ENCODE data around the gene ARHGEF17.

ARHGEF17 gene

DNA sequence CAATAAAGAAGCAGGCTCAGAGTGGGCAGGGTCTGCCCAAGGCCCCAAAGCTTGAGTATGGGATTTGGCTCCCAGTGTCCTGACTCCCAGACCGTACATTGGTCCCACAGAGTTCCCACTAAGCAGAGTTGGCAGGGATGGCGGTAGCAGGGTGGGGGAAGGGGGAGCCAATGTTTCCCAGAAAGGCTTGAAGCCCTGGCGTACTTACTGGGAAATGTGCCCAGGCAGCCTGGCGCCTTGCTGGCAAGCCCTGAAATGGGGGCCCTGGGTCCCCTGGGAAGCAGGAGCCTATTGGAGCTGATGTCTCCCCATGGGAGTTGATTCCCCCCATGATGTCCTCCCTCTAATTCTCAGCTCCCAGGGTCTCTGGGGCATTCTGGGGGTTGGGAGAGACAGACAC lies 9.3 kb downstream of the ARHGEF17 start:
- no peak for DNase-seq (ENCODE audit: low spot score)
- TF ChIP-seq, protein P1, sequence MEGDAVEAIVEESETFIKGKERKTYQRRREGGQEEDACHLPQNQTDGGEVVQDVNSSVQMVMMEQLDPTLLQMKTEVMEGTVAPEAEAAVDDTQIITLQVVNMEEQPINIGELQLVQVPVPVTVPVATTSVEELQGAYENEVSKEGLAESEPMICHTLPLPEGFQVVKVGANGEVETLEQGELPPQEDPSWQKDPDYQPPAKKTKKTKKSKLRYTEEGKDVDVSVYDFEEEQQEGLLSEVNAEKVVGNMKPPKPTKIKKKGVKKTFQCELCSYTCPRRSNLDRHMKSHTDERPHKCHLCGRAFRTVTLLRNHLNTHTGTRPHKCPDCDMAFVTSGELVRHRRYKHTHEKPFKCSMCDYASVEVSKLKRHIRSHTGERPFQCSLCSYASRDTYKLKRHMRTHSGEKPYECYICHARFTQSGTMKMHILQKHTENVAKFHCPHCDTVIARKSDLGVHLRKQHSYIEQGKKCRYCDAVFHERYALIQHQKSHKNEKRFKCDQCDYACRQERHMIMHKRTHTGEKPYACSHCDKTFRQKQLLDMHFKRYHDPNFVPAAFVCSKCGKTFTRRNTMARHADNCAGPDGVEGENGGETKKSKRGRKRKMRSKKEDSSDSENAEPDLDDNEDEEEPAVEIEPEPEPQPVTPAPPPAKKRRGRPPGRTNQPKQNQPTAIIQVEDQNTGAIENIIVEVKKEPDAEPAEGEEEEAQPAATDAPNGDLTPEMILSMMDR (IDR thresholded peaks at IDR 0.05; ENCODE audit: extremely low read depth, missing control alignments), result no peak

DNA sequence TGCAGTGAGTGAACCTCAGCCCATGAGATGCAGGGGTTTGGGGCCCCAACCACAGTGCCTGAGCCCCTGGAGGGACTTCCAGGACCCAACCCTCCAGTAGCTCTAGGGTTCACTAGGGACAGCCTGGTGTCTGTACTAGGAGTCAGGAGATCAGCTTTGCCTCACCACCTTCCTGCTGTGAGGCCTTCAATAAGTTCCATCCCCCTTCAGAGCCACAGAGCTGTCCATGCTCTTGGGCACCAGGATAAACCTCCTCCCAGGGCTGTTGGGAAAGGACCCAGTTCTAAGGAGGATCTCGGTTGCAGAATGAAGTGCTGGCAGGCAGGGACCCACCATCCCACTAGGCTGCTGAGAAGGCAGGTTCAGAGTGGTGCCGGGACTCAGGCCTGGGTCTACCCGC lies 9.7 kb downstream of the ARHGEF17 start:
- TF ChIP-seq, protein P1 (IDR thresholded peaks at IDR 0.05; ENCODE audit: extremely low read depth, missing control alignments), result no peak
- DNase-seq (ENCODE audit: low spot score), result no peak

DNA sequence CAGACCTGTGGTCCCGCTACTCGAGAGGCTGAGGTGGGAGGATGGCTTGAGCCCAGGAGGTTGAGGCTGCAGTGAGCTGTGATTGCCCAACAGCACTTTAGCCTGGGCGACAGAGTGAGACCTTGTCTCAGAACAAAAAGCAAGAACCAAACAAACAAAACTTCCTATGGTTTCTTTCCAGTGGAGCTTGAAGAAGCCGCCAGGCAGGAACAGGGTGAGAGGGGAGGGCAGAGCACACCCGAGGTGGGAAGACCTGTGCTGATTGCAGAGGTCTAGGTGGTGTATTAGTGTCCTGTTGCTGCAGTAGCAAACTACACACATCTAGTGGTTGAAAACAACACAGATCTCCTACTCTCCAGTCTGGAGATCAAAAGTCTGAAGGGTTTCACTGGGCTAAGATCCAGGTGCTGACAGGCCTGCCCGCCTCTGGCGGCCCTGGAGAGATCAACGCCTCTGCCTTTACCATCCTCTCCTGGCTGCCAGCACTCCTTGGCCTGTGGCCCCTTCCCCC lies 10.5 kb downstream of the ARHGEF17 start:
- DNase-seq (ENCODE audit: low spot score), result no peak
- TF ChIP-seq, protein P1 (IDR thresholded peaks at IDR 0.05; ENCODE audit: extremely low read depth, missing control alignments), result no peak

DNA sequence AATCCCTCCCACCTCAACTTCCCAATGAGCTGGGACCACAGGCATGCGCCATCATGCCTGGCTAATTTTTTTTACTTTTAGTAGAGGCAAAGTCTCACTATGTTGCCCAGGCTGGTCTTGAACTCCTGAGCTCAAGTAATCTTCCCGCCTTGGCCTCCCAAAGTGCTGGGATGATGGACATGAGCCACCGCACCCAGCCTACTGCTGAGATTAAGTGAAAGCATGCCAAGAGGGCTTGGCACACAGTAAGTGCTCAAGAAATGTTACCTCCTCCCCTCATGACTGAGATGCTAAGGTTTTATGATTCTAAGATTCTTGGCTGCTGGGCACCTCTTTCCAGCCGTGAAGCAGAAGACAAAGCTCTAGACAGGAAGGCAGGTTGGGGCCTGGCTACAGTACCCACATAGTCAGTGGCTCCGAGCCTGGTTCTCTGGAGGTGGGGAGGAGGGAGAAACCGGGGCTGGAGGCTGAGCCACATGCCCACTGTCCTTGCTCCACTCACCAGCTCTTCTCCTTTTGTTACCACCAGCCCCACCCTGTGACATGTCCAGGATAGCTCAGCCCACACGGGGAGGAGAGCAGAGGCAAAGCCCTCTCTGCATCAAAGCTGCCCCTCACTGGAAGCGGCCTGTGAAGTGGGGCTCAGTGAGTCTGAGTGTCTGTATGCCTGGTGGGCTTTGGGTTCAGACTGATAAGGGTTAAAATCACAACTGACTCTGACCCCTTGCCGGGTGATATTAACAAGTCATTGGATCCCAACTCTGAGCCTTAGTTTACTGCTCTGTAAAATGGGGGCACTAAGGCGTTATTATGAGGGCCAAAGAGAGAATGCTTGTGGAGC lies 12.9 kb downstream of the ARHGEF17 start:
- TF ChIP-seq, protein P1 (IDR thresholded peaks at IDR 0.05; ENCODE audit: extremely low read depth, missing control alignments), result no peak
- DNase-seq (ENCODE audit: low spot score), result no peak

DNA sequence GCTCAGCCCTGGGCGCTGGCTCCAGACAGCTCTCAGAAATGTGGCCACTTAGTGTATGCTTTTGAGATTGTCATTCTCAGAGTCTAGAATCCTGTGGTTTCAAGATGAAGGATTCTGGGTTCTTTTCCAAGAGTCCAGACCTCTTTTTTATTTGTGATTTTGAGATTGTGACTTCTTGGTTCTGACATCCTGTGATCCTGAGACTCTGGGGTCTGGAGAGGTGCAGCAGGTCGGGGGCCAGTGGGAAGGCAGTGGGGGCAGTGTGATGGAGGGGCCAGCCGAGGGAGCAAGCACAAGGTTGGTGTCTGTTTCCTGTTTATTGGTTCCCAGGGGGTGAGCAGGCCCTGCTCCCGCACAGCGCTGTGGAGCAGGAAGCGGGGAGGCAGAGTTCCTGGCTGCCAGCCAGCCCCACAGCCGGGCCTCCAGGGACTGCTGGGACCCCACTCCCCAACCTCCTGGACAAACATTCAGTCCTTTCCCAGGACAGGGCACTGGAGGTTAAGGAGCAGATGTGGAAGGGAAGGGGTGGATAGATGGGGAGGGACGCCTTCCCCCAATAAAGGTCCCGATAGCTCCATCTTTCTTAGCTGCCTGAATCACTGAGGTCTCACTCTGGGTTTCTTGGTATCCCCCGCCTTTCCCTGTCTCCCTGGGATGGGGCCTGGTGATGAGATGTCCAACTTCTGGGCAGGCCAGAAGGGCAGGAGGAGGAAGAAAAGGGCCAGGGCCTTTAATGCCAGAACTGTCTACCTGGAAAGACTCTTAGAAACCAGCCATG lies 13.7 kb downstream of the ARHGEF17 start:
- no peak for DNase-seq (ENCODE audit: low spot score)
- TF ChIP-seq, protein P1 (IDR thresholded peaks at IDR 0.05; ENCODE audit: extremely low read depth, missing control alignments), result no peak

DNA sequence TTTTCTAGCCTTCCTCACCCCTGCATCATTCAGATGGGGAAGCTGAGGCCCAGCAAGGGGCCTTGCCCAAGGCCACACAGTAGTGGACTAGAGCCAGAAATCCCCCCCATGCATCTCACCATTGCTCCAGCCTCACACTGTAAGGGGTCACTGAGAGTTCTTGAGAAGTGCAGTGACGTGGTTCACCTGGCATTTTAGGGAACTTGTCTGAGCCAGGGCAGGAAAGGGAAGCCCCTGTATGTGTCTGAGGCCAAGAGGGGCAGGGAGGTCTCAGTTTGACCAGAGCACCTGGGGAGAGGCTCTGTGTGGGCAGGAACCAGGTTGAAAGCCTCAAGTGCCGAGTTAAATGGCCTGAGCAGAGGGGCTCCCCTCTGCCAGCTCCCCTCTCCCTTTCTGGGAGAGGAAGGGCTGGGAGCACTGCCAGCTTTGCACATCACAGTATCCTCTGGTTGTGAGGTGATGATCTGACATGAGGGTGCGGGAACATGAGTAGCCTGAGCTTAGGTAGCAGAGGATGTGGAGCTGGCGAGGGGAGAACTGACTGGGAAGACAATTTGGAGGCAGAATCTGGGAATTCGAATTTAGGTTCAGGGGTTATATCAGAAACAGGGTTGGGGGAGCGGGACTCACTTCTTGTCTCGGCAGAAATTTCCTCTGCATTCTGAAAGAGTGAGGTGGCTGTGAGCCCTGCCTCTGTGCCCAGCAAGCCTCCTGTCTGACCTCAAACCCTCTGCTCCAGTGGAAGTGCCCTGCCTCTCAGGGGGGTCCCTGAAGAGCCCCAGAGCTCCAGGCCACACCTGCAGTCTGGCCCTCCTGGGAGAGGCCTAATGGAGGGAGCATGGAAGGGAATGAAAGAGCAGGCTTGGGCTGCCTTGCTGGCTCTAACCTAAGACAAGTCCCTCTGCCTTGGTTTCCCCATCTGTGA lies 14.6 kb downstream of the ARHGEF17 start:
- no peak for DNase-seq (ENCODE audit: low spot score)
- TF ChIP-seq, protein P1 (IDR thresholded peaks at IDR 0.05; ENCODE audit: extremely low read depth, missing control alignments), result no peak
